Right cardiac atrium (tissue), 5 donors: ENCODE data around the gene CLTB. TPM values are rescaled to one million over a fixed set of nuclear protein-coding genes. Genes with fewer than 3 reads are reported as not detected.
A peak's percentile ranks its signal among the peaks of the same experiment; 100 is the strongest.

Source experiments
- ATAC-seq, 2 donors: fragments of 200-7000 bp; cut with Tn5 transposase; one replicate each; pipeline versions ENCODE4 v1.8.0 to v1.9.1; 2020; ENCODE audit warnings: moderate library complexity in 2 of 2, mild to moderate bottlenecking in 1 of 2
- DNase-seq, 3 donors: peaks; one replicate each; pipeline ENCODE4 v3.0.0-alpha.2; 2020
- H3K27ac ChIP-seq: one replicate; pipeline ENCODE4 v1.5.1; 2013; ENCODE audit warnings: mild to moderate bottlenecking, low read length, control low read depth, moderate library complexity
- H3K27me3 ChIP-seq: one replicate; pipeline ENCODE4 v1.6.1; 2013; ENCODE audit not compliant: control insufficient read depth, insufficient read depth
- H3K4me1 ChIP-seq: one replicate; pipeline ENCODE4 v1.6.1; 2013; ENCODE audit warnings: low read length; ENCODE audit not compliant: control insufficient read depth, insufficient read depth
- H3K4me3 ChIP-seq: one replicate; pipeline ENCODE4 v1.5.1; 2013; ENCODE audit warnings: low read length, control low read depth
- H3K9me3 ChIP-seq: one replicate; pipeline ENCODE4 v1.6.1; 2013; ENCODE audit warnings: low read length; ENCODE audit not compliant: control insufficient read depth
- WGBS: extraction: QIAGEN DNeasy Blood & Tissue Kit; methylation state at CpG from one replicate; pipeline ENCODE4 v1.1.7; 2013; 5-methylcytosine and 5-hydroxymethylcytosine counted together
- intact Hi-C, 4 donors: fragments of 100-400 bp; cut with DNase I; formaldehyde crosslinking; loops; one replicate each; pipeline versions ENCODE4 v1.11.0 to v1.14.0; 2022 to 2023
- polyA plus RNA-seq: library from polyadenylated mRNA; stranded (reverse); fragments of 200-250 nt; gene quantifications from one replicate; pipeline ENCODE4 v1.2.3, GENCODE V29; 2013
- total RNA-seq, 4 donors: library from RNA; stranded (reverse); fragmentation: NEBNext Ultra II Directional; extraction: Animal tissue kit (Norgen Biotek cat#: 25700); gene quantifications; one replicate each; pipeline ENCODE4 v1.2.1, GENCODE V29; 2021
- donor health status: healthy with polysubstance abuse.
- donor health status: DM: no; HTN: yes; CAD: no.
- donor health status: DM: no; HTN: no; CAD: no.
- donor health status: DM: no; HTN: yes; CAD: no; lungs with severe emphysema.
- donor health status: DM: yes; HTN: yes; CAD: no.

Gene CLTB
- total and polyA plus RNA-seq, 5 donors, result 209 to 329 (median 213) TPM

DNA sequence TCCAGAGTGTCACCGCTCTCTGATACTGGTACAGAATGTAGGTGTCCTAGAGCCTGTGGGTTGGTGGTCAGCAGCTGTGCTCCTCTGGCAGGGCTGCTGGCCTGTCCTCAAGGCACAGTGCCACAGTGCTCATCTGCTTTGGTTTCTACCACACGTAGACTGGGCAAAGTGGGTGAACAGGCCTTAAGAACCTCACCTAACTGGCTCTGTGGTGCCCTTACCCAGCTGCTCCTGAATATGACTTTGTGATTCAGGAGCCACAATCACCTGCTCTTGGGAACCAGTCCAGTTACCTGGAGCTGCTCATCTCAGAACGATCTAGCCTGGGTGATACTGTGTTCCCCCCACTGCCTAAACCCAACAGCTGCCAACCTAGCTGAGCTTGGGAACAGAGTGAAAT is 34.4 kb downstream of the CLTB start:
- Histone ChIP-seq H3K4me1 (no peaks in the 10 kb centered on the region), H3K9me3 (no peaks in the 10 kb centered on the region), H3K27me3 (no peaks in the 10 kb centered on the region), H3K4me3 (no peak overlapping the region), H3K27ac (peak overlapping the region; percentile 88)
- intact Hi-C loops, result no loop called here
- WGBS, result 80% methylated on average over 3 of the region's 3 CpGs
- ATAC-seq (no peak), DNase-seq (no peak)

DNA sequence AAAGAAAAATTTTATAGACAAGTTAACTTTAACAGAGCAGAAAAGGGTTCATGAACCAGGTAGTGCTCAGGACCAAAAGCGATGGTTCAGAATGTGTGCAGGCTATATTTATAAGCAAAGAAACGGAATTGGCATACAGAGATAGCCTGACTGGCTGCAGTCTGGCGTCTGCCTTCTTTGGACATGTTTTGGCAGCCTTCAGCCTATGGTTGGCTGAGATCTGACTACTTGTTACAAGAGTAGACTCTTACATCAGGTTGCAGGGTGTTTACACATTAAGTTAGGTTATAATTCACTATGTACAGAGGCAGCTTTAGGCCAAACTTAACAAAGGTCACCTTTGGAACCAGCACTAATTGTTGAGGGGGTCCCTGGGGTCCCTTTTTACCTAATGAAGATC is 34.9 kb downstream of the CLTB start:
- whole genome bisulfite sequencing, result 47% methylated on average over 3 of the region's 3 CpGs
- intact Hi-C loops, result no loop called here
- no peaks in the 10 kb centered on the region for H3K4me1 ChIP-seq
- no peaks in the 10 kb centered on the region for H3K9me3 ChIP-seq
- DNase-seq, result peak in 2 of 3 donors; percentile 41 to 57
- H3K4me3 ChIP-seq, result no peak overlapping the region
- H3K27ac ChIP-seq, result peak overlapping the region; percentile 88
- peak; percentile 65 to 86 for ATAC-seq
- no peaks in the 10 kb centered on the region for H3K27me3 ChIP-seq

DNA sequence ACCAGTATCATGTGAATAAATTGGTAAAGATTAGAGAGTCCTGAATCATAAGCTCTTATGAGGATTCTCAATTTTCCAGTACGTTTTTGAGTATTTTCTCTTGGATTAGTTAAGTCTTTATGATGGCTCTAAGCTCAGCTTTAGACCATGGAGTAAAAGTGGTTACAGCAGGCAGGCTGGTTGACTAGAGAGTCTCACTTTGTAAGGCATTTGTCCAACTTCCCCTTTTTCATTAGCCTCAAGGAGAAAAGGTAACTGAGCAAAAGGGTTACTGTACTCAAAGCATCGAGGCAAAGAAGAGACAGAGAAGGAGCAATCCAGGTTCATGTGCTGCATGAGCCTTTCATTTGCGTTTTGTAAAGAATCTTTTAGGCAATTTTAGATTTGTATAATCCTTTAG is 36.5 kb downstream of the CLTB start:
- H3K9me3 ChIP-seq, result no peaks in the 10 kb centered on the region
- ATAC-seq (no peak), DNase-seq (no peak)
- H3K27ac ChIP-seq, result no peak overlapping the region
- WGBS, result 83% methylated on average over 3 of the region's 3 CpGs
- no peak overlapping the region for H3K4me3 ChIP-seq
- no peaks in the 10 kb centered on the region for H3K4me1 ChIP-seq
- no peaks in the 10 kb centered on the region for H3K27me3 ChIP-seq
- intact Hi-C loops, result no loop called here

DNA sequence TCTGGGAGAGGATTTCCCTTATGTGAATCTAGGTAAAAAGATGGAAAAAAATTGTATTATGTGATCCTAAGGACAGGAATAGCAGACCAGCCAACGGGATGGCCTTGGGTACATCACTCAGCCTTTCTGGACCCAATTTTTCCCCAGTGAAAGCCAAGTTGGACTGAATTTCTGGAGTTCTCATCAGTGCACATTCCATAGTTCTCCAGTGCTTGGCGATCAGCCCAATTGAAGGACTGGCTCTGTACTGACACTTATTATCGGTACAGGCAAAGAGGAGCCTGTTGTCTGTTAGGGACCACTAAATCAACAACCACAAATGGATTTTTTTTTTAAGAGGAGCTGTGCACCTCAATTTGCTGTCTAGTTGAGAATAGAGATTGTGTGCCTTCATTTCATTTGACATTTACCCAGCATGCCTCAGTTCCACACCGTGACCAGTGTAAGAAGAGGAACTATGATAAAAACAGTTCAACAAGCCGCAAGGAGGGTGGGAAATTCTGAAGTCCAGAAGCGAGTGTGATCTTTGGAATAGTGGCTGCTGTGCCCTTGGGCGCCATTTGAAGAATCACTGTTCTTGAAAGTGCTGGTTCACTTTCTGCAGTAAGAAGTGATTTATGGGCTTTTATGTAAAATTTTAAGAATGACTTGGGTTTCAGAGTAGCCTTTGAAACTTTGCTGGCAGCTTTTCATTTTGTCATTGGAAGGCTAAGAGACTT is 43.1 kb downstream of the CLTB start:
- intact Hi-C loops, result no loop called here
- ATAC-seq, result peak; percentile 54 to 75
- 37% methylated on average over 7 of the region's 7 CpGs for WGBS
- Histone ChIP-seq H3K27me3 (no peaks in the 10 kb centered on the region), H3K9me3 (no peaks in the 10 kb centered on the region), H3K4me1 (peaks cover 11% of the 10 kb centered on the region), H3K4me3 (no peak overlapping the region), H3K27ac (peak overlapping the region; percentile 61)
- peak in 2 of 3 donors; percentile 42 to 83 for DNase-seq

DNA sequence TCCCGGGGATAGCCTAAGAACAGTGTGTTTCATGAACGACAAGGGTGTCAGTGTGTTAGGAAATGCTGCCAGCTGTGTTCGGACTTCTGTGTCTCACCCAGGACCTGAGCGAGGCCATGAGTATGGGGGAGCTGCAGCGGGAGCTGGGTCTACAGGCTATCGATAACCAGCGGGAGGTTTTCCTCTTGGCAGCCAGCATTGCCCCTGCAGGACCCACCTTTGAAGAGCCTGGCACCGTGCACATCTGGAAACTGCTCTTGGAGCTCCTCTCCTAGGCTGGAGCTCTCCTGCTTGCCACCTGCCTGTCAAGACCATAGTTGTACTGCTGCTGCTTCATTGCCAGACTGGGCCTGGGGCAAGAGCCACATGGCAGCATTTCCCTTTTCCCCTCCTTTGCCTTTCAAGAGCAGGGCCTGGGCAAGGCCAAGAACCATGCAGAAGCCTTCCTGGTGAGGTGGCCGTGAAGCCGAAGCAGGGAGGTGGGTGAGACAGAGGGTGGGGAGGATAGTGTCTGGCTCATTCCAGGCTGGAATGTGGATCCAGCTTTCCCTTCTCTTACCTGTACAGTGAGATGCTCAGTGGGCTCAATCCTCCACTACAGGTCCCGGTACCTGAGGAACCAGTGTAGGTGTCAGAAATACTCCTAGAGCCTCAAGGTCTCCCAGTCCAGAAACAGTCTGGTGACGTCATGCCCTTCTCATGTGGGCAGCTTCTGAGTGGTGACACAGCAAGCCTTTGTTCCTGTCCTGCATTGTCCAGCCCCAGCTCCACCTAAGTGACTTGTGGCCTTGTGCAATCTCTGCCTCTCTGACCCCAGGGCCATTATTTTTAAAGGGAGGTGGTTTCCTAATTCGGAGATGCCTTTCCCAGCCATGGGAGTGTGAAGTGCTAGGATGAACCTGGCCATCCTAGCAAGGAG is 44.5 kb downstream of the CLTB start:
- 79% methylated on average over 13 of the region's 13 CpGs for WGBS
- peaks cover 11% of the 10 kb centered on the region for H3K4me1 ChIP-seq
- H3K27me3 ChIP-seq, result no peaks in the 10 kb centered on the region
- intact Hi-C loops, result no loop called here
- DNase-seq (peak in 1 of 3 donors; percentile 53), ATAC-seq (peak; percentile 6 to 27)
- no peak overlapping the region for H3K4me3 ChIP-seq
- H3K9me3 ChIP-seq, result no peaks in the 10 kb centered on the region
- H3K27ac ChIP-seq, result peak overlapping the region; percentile 61

DNA sequence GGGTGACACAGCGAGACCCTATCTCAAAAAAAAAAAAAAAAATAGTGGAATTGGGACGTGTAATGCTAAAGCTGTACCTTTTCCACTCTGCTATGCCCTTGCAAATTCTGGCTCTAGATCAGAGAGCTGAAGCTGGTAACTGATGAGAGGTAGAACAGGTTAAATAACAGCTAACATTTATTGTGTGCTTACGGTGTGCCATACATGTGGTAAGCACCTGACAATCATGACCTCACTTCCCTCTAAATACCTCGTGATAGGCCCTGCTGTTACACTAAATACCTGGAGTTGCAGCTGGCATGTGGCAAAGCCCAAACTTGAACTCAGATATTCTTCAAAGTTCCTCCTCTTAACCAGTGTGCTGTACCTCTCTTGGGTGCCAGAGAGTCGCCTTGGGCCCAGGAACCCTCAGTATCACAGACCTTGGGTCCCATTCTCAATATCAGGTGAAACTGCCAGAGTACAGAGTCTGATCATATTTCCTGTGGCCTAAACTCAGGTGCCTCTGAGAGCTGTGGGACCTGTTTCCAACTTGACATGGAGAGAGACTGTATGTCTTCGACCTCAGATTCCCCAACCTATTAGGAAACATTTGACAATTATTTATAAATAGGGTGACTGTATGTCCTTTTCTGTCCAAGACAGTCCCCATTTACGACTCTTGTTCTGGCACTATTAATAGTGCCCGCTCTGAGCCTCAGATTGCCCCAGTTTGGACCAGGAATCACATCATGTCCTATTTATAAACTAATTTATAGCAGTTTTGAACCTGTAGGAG is 46.2 kb downstream of the CLTB start:
- Histone ChIP-seq H3K4me3 (no peak overlapping the region), H3K27ac (peak overlapping the region; percentile 85), H3K9me3 (no peaks in the 10 kb centered on the region), H3K4me1 (peaks cover 14% of the 10 kb centered on the region), H3K27me3 (no peaks in the 10 kb centered on the region)
- intact Hi-C loops, result no loop called here
- no peak for ATAC-seq
- DNase-seq, result no peak
- WGBS, result 79% methylated on average over 8 of the region's 8 CpGs

DNA sequence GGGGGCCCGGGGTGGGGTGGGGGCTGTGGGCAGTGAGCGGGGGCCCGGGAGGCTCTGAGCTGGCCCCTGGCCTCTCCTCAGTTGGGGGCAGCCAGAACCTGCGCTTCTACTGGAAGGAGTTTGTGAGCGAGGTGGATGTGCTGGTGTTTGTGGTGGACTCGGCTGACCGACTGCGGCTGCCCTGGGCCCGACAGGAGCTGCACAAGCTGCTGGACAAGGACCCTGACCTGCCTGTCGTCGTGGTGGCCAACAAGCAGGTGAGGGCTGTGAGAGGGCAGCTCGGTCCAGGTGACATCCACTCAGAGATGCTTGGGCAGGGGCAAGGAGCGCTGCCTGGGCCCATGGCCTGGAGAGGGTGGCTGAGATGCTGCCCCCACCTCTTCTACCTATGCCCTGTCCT is 47.6 kb downstream of the CLTB start:
- ATAC-seq, result no peak
- no peaks in the 10 kb centered on the region for H3K27me3 ChIP-seq
- no peaks in the 10 kb centered on the region for H3K9me3 ChIP-seq
- DNase-seq, result no peak
- intact Hi-C loops, result no loop called here
- H3K27ac ChIP-seq, result no peak overlapping the region
- 95% methylated on average over 13 of the region's 13 CpGs for WGBS
- peaks cover 11% of the 10 kb centered on the region for H3K4me1 ChIP-seq
- no peak overlapping the region for H3K4me3 ChIP-seq

DNA sequence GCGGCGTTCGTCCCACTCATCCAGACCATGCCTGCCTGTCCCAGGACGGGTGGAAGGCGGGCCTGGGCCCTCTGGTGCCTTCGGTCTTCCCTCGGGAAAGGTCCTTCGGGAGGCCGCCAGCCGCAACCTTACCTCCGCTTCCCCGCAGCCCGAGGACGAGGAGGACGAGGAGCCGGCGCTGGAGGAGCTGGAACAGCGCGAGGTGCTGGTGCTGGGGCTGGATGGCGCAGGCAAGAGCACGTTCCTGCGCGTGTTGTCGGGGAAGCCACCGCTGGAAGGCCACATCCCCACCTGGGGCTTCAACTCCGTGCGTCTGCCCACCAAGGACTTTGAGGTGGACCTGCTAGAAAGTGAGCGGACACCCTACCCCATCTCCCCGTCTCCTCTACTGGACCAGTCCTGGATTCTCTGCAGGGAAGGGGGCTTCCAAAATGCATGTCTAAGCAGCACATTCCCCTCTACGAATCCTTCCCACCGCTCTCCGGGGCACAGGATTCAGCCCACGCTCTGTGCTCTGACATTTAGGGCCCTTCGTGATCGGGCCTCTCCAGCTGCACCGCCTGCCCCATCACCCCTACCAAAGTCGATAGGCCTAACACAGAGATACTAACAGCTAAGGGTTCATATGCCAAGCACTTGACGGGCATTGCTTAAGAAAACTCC is 50.0 kb downstream of the CLTB start:
- peak overlapping the region; percentile 40 for H3K4me3 ChIP-seq
- intact Hi-C loops, result no loop called here
- ATAC-seq (no peak), DNase-seq (no peak)
- H3K9me3 ChIP-seq, result no peaks in the 10 kb centered on the region
- peak overlapping the region; percentile 1 for H3K27ac ChIP-seq
- H3K4me1 ChIP-seq, result peaks cover 3% of the 10 kb centered on the region
- H3K27me3 ChIP-seq, result no peaks in the 10 kb centered on the region
- WGBS, result 46% methylated on average over 38 of the region's 38 CpGs

DNA sequence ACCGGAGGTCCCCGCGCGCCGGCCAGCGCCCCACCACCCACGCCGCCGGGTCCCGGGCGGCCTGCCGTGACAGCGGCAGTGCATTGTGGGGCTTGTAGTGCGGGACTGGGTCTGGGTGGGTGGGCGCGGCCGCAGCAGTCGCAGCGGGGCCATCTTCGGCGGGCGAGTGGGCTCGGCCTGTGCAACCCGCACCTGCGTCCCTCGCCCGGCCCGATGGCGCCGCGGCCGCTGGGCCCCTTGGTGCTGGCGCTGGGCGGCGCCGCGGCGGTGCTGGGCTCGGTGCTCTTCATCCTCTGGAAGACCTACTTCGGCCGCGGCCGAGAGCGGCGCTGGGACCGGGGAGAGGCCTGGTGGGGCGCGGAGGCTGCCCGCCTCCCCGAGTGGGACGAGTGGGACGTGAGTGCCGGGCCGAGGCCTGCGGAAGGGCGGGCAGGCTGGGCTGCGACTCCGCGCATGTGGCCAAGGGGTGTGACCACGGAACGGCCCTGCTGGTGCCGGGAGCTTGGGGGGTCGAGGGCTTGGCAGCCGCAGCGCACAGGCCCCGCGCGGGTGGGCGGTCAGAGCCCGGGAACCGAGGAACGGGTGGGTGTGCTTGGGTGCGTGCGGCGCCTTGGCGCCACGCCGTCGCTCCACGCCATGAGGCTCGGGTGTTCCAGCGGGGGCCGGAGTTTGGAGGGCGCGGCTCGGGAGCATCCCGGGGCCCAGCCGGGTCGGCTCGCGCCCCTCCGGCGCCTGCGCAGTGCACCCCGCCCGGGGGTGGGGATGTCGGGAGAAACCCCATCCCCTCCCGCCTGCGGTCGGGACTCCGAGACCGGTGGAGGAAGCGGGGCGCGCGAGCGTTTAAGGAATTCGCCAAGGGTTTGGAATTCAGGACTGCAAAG is 50.7 kb downstream of the CLTB start, which contains the start of gene ARL10:
Gene ARL10 (plus strand): TSS at position 137 of the 881 bp plus-strand sequence. CDS start 77 bp downstream, at position 214.
- intact Hi-C loops, result no loop called here
- peak; percentile 65 to 89 (median 85) for DNase-seq

More for the DNA sequence above, 50.7 kb downstream of the CLTB start, which contains the start of gene ARL10:
- ATAC-seq, result peak; percentile 40 to 55
- Histone ChIP-seq H3K9me3 (no peaks in the 10 kb centered on the region), H3K4me3 (peak within 1 kb of the TSS; percentile 40), H3K4me1 (peaks cover 3% of the 10 kb centered on the region), H3K27ac (peak within 1 kb of the TSS; percentile 60), H3K27me3 (no peaks in the 10 kb centered on the region)
- WGBS, result under 1% methylated on average over 108 of the region's 108 CpGs
